Measurements from ENCODE around the gene NOD2. TPM values are rescaled to one million over a fixed set of nuclear protein-coding genes. Genes with fewer than 3 reads are reported as not detected.

The NOD2 gene
- total and polyA plus RNA-seq, 2 donors (not counting 1 experiment from before 2014, with no cell fraction given): 0.50 TPM; not detected in 1

DNA sequence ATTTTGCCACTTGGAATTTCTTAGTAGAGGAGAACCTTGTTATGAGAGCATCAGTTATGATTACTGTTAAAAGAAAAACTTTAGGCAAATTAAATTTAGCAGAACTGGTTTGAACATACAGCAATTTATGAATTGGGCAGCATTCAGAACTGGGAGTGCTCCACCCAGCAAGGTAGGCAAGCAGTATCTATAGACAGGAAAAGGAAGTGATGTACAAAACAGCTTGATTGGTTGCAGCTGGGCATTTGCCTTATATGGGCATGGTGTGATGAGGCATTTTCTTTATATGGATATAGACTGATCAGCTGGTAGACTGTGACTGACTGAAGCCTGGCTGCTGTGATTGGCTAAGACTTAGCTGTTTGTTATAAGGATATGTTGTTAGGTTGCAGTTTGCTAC, 30.9 kb downstream of the NOD2 start:
- no peaks in the 10 kb centered on the region for H3K79me2 ChIP-seq (ENCODE audit: control insufficient read depth, insufficient read depth, low read length)
- no peak for TF ChIP-seq EZH2 (IDR thresholded peaks at IDR 0.05; ENCODE audit: low read length, missing control alignments)
- TF ChIP-seq, protein P1, sequence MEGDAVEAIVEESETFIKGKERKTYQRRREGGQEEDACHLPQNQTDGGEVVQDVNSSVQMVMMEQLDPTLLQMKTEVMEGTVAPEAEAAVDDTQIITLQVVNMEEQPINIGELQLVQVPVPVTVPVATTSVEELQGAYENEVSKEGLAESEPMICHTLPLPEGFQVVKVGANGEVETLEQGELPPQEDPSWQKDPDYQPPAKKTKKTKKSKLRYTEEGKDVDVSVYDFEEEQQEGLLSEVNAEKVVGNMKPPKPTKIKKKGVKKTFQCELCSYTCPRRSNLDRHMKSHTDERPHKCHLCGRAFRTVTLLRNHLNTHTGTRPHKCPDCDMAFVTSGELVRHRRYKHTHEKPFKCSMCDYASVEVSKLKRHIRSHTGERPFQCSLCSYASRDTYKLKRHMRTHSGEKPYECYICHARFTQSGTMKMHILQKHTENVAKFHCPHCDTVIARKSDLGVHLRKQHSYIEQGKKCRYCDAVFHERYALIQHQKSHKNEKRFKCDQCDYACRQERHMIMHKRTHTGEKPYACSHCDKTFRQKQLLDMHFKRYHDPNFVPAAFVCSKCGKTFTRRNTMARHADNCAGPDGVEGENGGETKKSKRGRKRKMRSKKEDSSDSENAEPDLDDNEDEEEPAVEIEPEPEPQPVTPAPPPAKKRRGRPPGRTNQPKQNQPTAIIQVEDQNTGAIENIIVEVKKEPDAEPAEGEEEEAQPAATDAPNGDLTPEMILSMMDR (conservative IDR thresholded peaks at IDR 0.05 in 1 of 2, IDR thresholded peaks at IDR 0.05 in 1 of 2; ENCODE audit: low read depth in 1 of 2, low read length in 2 of 2): no peak
- H3K4me2 ChIP-seq (ENCODE audit: extremely low read depth, insufficient read depth, low read length): no peak overlapping the region
- H3K27ac ChIP-seq (ENCODE audit: insufficient read depth, low read length): no peak overlapping the region
- no peaks in the 10 kb centered on the region for H3K27me3 ChIP-seq (ENCODE audit: control insufficient read depth, insufficient read depth, low read length)
- no peaks in the 10 kb centered on the region for H3K4me1 ChIP-seq (ENCODE audit: control insufficient read depth, extremely low read depth, insufficient read depth, low read length)
- H2AFZ ChIP-seq (ENCODE audit: low read length): no peak overlapping the region
- no peaks in the 10 kb centered on the region for H3K36me3 ChIP-seq (ENCODE audit: control insufficient read depth, insufficient read depth, low read length)
- no peak overlapping the region for H3K9ac ChIP-seq (ENCODE audit: insufficient read depth, low read length)
- H4K20me1 ChIP-seq (ENCODE audit: control insufficient read depth, extremely low read depth, insufficient read depth, low read length): no peaks in the 10 kb centered on the region
- no peak overlapping the region for H3K4me3 ChIP-seq (replicated peaks in 1 of 4; ENCODE audit: control extremely low read depth in 1 of 4, insufficient read depth in 1 of 4, low read depth in 3 of 4, low read length in 4 of 4)
- H3K9me3 ChIP-seq (ENCODE audit: control insufficient read depth, insufficient read depth, low read depth, low read length): no peaks in the 10 kb centered on the region
- DNase-seq (ENCODE audit: low read depth in 2 of 2): no peak

DNA sequence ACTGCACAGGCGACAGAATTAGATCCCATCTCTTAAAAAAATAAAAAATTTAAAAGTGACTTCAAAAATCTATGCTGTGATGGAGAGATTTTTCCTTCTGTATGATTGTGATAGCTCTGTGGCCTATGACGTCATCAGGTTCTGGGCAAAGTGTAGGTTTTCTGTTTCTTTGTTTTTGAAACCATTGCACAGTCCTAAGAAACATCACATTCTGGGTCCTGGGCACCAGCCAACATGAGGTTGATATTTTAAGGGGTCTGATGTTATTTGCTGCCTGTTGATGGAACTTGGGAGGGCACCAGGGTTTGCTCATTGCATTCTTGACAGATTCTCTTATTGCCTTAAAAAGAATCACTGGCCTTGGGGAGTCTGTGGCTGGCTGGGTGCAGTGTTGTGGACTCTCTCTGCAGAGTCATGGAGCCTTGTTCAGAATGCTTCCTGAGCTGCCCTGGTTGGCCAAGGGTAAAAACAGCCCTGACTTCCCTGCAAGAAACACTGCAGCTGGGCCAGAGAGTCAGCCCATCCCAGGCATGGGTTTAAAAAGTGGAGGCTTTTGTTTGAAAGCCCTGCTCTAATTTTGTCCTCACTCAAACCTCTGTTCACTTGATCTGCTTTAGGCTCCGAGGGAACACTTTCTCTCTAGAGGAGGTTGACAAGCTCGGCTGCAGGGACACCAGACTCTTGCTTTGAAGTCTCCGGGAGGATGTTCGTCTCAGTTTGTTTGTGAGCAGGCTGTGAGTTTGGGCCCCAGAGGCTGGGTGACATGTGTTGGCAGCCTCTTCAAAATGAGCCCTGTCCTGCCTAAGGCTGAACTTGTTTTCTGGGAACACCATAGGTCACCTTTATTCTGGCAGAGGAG, 38.0 kb downstream of the NOD2 start:
- Histone ChIP-seq H3K4me1 (ENCODE audit: control insufficient read depth, extremely low read depth, insufficient read depth, low read length) (no peaks in the 10 kb centered on the region), H3K27me3 (ENCODE audit: control insufficient read depth, insufficient read depth, low read length) (no peaks in the 10 kb centered on the region), H3K4me2 (ENCODE audit: extremely low read depth, insufficient read depth, low read length) (no peak overlapping the region), H3K9me3 (ENCODE audit: control insufficient read depth, insufficient read depth, low read depth, low read length) (no peaks in the 10 kb centered on the region), H3K27ac (ENCODE audit: insufficient read depth, low read length) (no peak overlapping the region), H3K36me3 (ENCODE audit: control insufficient read depth, insufficient read depth, low read length) (no peaks in the 10 kb centered on the region), H2AFZ (ENCODE audit: low read length) (no peak overlapping the region), H3K9ac (ENCODE audit: insufficient read depth, low read length) (no peak overlapping the region), H4K20me1 (ENCODE audit: control insufficient read depth, extremely low read depth, insufficient read depth, low read length) (no peaks in the 10 kb centered on the region), H3K79me2 (ENCODE audit: control insufficient read depth, insufficient read depth, low read length) (no peaks in the 10 kb centered on the region), H3K4me3 (replicated peaks in 1 of 4; ENCODE audit: control extremely low read depth in 1 of 4, insufficient read depth in 1 of 4, low read depth in 3 of 4, low read length in 4 of 4) (no peak overlapping the region)
- no peak for TF ChIP-seq EZH2 (IDR thresholded peaks at IDR 0.05; ENCODE audit: low read length, missing control alignments)
- TF ChIP-seq, protein P1 (conservative IDR thresholded peaks at IDR 0.05 in 1 of 2, IDR thresholded peaks at IDR 0.05 in 1 of 2; ENCODE audit: low read depth in 1 of 2, low read length in 2 of 2): no peak
- DNase-seq (ENCODE audit: low read depth in 2 of 2): no peak

DNA sequence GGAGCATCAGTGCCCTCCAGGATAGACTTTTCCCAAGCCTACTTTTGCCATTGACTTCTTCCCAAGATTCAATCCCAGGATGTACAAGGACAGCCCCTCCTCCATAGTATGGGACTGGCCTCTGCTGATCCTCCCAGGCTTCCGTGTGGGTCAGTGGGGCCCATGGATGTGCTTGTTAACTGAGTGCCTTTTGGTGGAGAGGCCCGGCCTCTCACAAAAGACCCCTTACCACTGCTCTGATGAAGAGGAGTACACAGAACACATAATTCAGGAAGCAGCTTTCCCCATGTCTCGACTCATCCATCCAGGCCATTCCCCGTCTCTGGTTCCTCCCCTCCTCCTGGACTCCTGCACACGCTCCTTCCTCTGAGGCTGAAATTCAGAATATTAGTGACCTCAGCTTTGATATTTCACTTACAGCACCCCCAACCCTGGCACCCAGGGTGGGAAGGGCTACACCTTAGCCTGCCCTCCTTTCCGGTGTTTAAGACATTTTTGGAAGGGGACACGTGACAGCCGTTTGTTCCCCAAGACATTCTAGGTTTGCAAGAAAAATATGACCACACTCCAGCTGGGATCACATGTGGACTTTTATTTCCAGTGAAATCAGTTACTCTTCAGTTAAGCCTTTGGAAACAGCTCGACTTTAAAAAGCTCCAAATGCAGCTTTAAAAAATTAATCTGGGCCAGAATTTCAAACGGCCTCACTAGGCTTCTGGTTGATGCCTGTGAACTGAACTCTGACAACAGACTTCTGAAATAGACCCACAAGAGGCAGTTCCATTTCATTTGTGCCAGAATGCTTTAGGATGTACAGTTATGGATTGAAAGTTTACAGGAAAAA, 38.8 kb downstream of the NOD2 start:
- Histone ChIP-seq H3K27ac (ENCODE audit: insufficient read depth, low read length) (no peak overlapping the region), H4K20me1 (ENCODE audit: control insufficient read depth, extremely low read depth, insufficient read depth, low read length) (no peaks in the 10 kb centered on the region), H2AFZ (ENCODE audit: low read length) (no peak overlapping the region), H3K9me3 (ENCODE audit: control insufficient read depth, insufficient read depth, low read depth, low read length) (no peaks in the 10 kb centered on the region), H3K4me3 (replicated peaks in 1 of 4; ENCODE audit: control extremely low read depth in 1 of 4, insufficient read depth in 1 of 4, low read depth in 3 of 4, low read length in 4 of 4) (no peak overlapping the region), H3K27me3 (ENCODE audit: control insufficient read depth, insufficient read depth, low read length) (peaks cover 2% of the 10 kb centered on the region), H3K36me3 (ENCODE audit: control insufficient read depth, insufficient read depth, low read length) (no peaks in the 10 kb centered on the region), H3K9ac (ENCODE audit: insufficient read depth, low read length) (no peak overlapping the region), H3K4me2 (ENCODE audit: extremely low read depth, insufficient read depth, low read length) (no peak overlapping the region), H3K4me1 (ENCODE audit: control insufficient read depth, extremely low read depth, insufficient read depth, low read length) (no peaks in the 10 kb centered on the region), H3K79me2 (ENCODE audit: control insufficient read depth, insufficient read depth, low read length) (no peaks in the 10 kb centered on the region)
- TF ChIP-seq EZH2 (IDR thresholded peaks at IDR 0.05; ENCODE audit: low read length, missing control alignments): no peak
- TF ChIP-seq, protein P1 (conservative IDR thresholded peaks at IDR 0.05 in 1 of 2, IDR thresholded peaks at IDR 0.05 in 1 of 2; ENCODE audit: low read depth in 1 of 2, low read length in 2 of 2): no peak
- no peak for DNase-seq (ENCODE audit: low read depth in 2 of 2)
